ENCODE results near the gene SH3PXD2A. TPM values are rescaled to one million over a fixed set of nuclear protein-coding genes. Genes with fewer than 3 reads are reported as not detected.

SH3PXD2A gene
- total and polyA plus RNA-seq, 10 of the 15 experiments (the other 5 are each of a cell fraction or from before 2014, with no cell fraction given): 0.63 to 14.0 (median 4.4) TPM

DNA sequence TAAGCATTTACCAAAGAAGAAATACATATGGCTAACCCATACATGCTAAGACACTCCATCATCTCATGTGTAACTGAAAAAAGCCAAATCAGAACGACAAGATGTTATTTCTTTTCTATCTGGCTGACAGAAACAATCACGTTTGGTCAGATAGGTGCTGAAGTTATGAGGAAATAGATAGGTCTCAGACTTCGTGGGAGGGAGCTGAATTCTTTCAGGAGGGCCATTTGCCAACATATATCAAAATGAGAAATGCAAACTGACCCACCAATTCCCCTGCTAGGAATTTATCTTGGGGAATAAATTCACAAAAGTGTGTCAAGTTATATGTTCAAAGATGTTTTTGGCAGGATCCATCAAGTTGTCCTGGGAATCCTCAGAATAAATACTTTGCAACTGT, 32.6 kb downstream of the SH3PXD2A start:
- Histone ChIP-seq H3K4me1 (ENCODE audit: control insufficient read depth, insufficient read depth, low read length) (no peaks in the 10 kb centered on the region), H2AFZ (ENCODE audit: control insufficient read depth, low read depth, low read length) (no peak overlapping the region), H3K27me3 (replicated peaks in 1 of 2; ENCODE audit: control insufficient read depth in 2 of 2, insufficient read depth in 2 of 2, low read length in 1 of 2) (no peaks in the 10 kb centered on the region; a peak in 1 of 4 replicates), H3K9me3 (replicated peaks; ENCODE audit: control insufficient read depth, insufficient read depth, low read length) (no peaks in the 10 kb centered on the region), H3K9ac (ENCODE audit: control insufficient read depth, insufficient read depth, low read length) (no peak overlapping the region), H3K4me3 (no peak overlapping the region), H3K79me2 (ENCODE audit: control insufficient read depth, insufficient read depth, low read length) (no peaks in the 10 kb centered on the region), H3K27ac (ENCODE audit: control insufficient read depth, insufficient read depth) (no peak overlapping the region), H3K4me2 (ENCODE audit: control insufficient read depth, insufficient read depth) (no peak overlapping the region), H3K36me3 (ENCODE audit: control insufficient read depth in 2 of 2, insufficient read depth in 2 of 2, low read length in 1 of 2) (no peaks in the 10 kb centered on the region), H4K20me1 (ENCODE audit: control insufficient read depth, insufficient read depth) (no peaks in the 10 kb centered on the region)
- DNase-seq (ENCODE audit: low read depth, low spot score): no peak
- CTCF ChIA-PET: interaction anchor here (0.6 kb wide), 1 partner anchor 282 kb away, joined by 3 read pairs; no protein-coding TSS in a partner anchor
- no TSS peak for BruUV-seq (replicated peaks)
- FAIRE-seq: no peak
- intact Hi-C loops (cut with micrococcal nuclease; ENCODE audit: unreplicated experiment): no loop called here
- ATAC-seq: no peak
- POLR2A ChIA-PET: interaction anchor here (0.6 kb wide), 1 partner anchor 9 kb away, joined by 4 read pairs; no protein-coding TSS in a partner anchor
- no peak for TF ChIP-seq HDGF (IDR thresholded peaks at IDR 0.05)
- TF ChIP-seq, protein P1, sequence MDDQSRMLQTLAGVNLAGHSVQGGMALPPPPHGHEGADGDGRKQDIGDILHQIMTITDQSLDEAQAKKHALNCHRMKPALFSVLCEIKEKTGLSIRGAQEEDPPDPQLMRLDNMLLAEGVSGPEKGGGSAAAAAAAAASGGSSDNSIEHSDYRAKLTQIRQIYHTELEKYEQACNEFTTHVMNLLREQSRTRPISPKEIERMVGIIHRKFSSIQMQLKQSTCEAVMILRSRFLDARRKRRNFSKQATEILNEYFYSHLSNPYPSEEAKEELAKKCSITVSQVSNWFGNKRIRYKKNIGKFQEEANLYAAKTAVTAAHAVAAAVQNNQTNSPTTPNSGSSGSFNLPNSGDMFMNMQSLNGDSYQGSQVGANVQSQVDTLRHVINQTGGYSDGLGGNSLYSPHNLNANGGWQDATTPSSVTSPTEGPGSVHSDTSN (IDR thresholded peaks at IDR 0.05; ENCODE audit: insufficient replicate concordance, low read depth, low read length): no peak
- TF ChIP-seq JUNB (IDR thresholded peaks at IDR 0.05): no peak
- TF ChIP-seq BRCA1 (IDR thresholded peaks at IDR 0.05; ENCODE audit: low read depth, low read length): no peak
- TF ChIP-seq SIN3A (IDR thresholded peaks at IDR 0.05; ENCODE audit: low read depth, low read length): no peak
- TF ChIP-seq SREBF2 (IDR thresholded peaks at IDR 0.05; ENCODE audit: low read length): no peak
- no peak for TF ChIP-seq EGR1 (IDR thresholded peaks at IDR 0.05; ENCODE audit: borderline replicate concordance in 1 of 2, low read depth in 2 of 2, low read length in 2 of 2)
- TF ChIP-seq BACH1 (IDR thresholded peaks at IDR 0.05; ENCODE audit: borderline replicate concordance): no peak
- TF ChIP-seq TCF3 (IDR thresholded peaks at IDR 0.05; ENCODE audit: borderline replicate concordance, insufficient read depth, low read depth, low read length): no peak
- no peak for TF ChIP-seq KAT2A (conservative IDR thresholded peaks at IDR 0.05; ENCODE audit: control insufficient read depth, low read depth, low read length)
- no peak for TF ChIP-seq NFYB (IDR thresholded peaks at IDR 0.05; ENCODE audit: insufficient read depth, low read depth, low read length)
- RAD21 ChIA-PET (ENCODE audit: unreplicated experiment): no interaction called here
- SMC1A ChIA-PET (ENCODE audit: uncharacterized antibody, unreplicated experiment): no interaction called here
- 4% methylated on average over 3 of the region's 3 CpGs for WGBS (ENCODE audit: insufficient coverage, insufficient replicate concordance, low lambda C conversion rate, missing lambda C conversion rate)
- in situ Hi-C loops (cut with MboI): no loop called here

Data from GM12878 (cell line).